GM19452 (cell line): ENCODE results near the gene GRID2IP.
A peak's percentile ranks its signal among the peaks of the same experiment; 100 is the strongest.
"Not testable (repeated sequence)": the region's sequence is repeated elsewhere in the genome, so short reads cannot be mapped to it uniquely, and the experiment has no call there.

ENCODE experiments used
- ATAC-seq: cut with Tn5 transposase; IDR thresholded peaks from one replicate; pipeline ENCODE4 v1.9.1; 2021; ENCODE audit not compliant: unreplicated experiment

The GRID2IP gene

GRCh38 chr7:6453734-6454133 lies 97.5 kb downstream of the GRID2IP start:
- ATAC-seq, result no peak

GRCh38 chr7:6451224-6451705 lies 100.0 kb downstream of the GRID2IP start:
- no peak for ATAC-seq

- not testable (repeated sequence) for ATAC-seq
Observed at GRCh38 chr7:6450591-6450990, 100.7 kb downstream of the GRID2IP start.

DNA sequence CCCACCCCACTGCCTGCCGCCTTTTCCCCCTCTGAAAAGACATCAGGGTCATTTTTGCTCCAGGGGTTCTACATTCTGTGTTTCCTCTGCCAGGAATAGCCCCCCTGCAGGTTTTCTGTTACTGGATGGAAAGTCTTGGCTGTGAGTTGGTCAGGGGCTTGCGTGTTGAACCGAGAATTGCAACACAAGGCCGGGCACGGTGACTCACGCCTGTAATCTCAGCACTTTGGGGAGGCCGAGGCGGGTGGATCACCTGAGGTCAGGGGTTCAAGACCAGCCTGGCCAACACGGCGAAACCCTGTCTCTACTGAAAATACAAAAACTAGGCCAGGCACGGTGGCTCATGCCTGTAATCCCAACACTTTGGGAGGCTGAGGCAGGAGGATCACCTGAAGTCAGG lies 101.4 kb downstream of the GRID2IP start:
- not testable (repeated sequence) for ATAC-seq

- no peak for ATAC-seq
Observed at GRCh38 chr7:6448943-6449543, 102.2 kb downstream of the GRID2IP start.

- ATAC-seq, result peak; percentile 75
Observed at GRCh38 chr7:6447581-6448199, 103.6 kb downstream of the GRID2IP start, which contains the start of gene DAGLB. TSS of gene DAGLB (minus strand) at chr7:6447954. CDS start at chr7:6447842, 112 bp downstream.
